Suppressor macrophage treated with lipopolysaccharide for 1 hour (primary cell): ENCODE measurements around the gene PALMD.
A peak's percentile ranks its signal among the peaks of the same experiment; 100 is the strongest.

ENCODE experiments used
- DNase-seq, 3 donors: peaks; one replicate each; pipeline ENCODE4 v3.0.0-alpha.2; 2020 to 2022

The PALMD gene

GRCh38 chr1:99704356-99704816 lies 58.5 kb downstream of the PALMD start:
- no peak for DNase-seq

- DNase-seq: no peak
These were observed 59.5 kb downstream of the PALMD start for GRCh38 chr1:99705385-99705784.

GRCh38 chr1:99707535-99708142 lies 61.7 kb downstream of the PALMD start:
- peak; percentile 79 to 82 (median 81) for DNase-seq

GRCh38 chr1:99710994-99711393 lies 65.1 kb downstream of the PALMD start:
- DNase-seq: no peak

- DNase-seq: no peak
These were observed 67.1 kb downstream of the PALMD start for GRCh38 chr1:99713006-99713405.

GRCh38 chr1:99717005-99717404 lies 71.1 kb downstream of the PALMD start:
- DNase-seq: no peak

- DNase-seq: no peak
These were observed 77.3 kb downstream of the PALMD start for GRCh38 chr1:99723251-99723650.

GRCh38 chr1:99725996-99726395 lies 80.1 kb downstream of the PALMD start:
- no peak for DNase-seq

- no peak for DNase-seq
These were observed 80.5 kb downstream of the PALMD start for GRCh38 chr1:99726407-99726806.

- DNase-seq: no peak
These were observed 80.9 kb downstream of the PALMD start for GRCh38 chr1:99726818-99727217.

GRCh38 chr1:99727575-99728185 lies 81.8 kb downstream of the PALMD start:
- DNase-seq: peak in 2 of 3 donors; percentile 16 to 24

- peak; percentile 36 to 71 (median 60) for DNase-seq
These were observed 82.8 kb downstream of the PALMD start for GRCh38 chr1:99728494-99729235.

GRCh38 chr1:99731384-99731783 lies 85.5 kb downstream of the PALMD start:
- no peak for DNase-seq

GRCh38 chr1:99735852-99736251 lies 89.9 kb downstream of the PALMD start:
- no peak for DNase-seq

GRCh38 chr1:99737016-99737415 lies 91.1 kb downstream of the PALMD start:
- DNase-seq: no peak

- no peak for DNase-seq
These were observed 93.0 kb downstream of the PALMD start for GRCh38 chr1:99738858-99739465.

GRCh38 chr1:99740141-99740540 lies 94.2 kb downstream of the PALMD start:
- no peak for DNase-seq
